Epithelial cell of esophagus (primary cell): ENCODE data around the gene HOXD1.

Experiments
- DNase-seq: peaks from one replicate; pipeline ENCODE4 v3.0.0; 2010; ENCODE audit warnings: low read depth
- H3K4me3 ChIP-seq: 2 replicates; pipeline ENCODE4 v1.5.1; 2011; ENCODE audit warnings: mild to moderate bottlenecking, low read length, control low read depth
- CTCF ChIP-seq: IDR thresholded peaks from 2 replicates; pipeline ENCODE4 v1.5.1; 2011; ENCODE audit warnings: low read depth, mild to moderate bottlenecking, low read length, control low read depth, inconsistent platforms; ENCODE audit not compliant: insufficient read depth; ENCODE audit errors: missing control alignments

Gene HOXD1

DNA sequence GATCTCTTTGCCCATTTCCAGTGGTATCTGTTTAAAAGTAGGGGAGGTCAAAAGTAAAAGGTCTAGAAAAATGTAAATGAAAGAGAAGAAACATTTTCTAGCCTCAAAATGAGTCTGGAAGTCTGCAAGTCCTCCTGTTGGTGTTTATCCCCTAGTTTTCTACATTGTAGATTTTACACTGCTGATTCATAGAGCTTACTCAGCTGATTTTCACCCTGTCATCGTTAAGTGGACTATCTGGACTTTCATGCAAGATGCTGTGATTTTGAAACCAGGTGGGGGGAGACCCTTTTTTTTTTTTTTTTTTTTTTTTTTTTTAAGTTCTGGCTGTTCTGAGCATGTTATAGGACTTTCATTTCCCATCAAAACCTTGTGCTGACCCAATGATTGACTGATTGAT is 21.1 kb upstream of the HOXD1 start:
- TF ChIP-seq CTCF, result no peak

DNA sequence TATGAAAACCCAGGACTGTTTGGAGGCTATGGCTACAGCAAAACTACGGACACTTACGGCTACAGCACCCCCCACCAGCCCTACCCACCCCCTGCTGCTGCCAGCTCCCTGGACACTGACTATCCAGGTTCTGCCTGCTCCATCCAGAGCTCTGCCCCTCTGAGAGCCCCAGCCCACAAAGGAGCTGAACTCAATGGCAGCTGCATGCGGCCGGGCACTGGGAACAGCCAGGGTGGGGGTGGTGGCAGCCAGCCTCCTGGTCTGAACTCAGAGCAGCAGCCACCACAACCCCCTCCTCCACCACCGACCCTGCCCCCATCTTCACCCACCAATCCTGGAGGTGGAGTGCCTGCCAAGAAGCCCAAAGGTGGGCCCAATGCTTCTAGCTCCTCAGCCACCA is 19.3 kb upstream of the HOXD1 start:
- TF ChIP-seq CTCF, result no peak
- DNase-seq, result no peak
- H3K4me3 ChIP-seq, result no peak overlapping the region

More for the DNA sequence above, 21.1 kb upstream of the HOXD1 start:
- H3K4me3 ChIP-seq, result no peak overlapping the region
- no peak for DNase-seq

DNA sequence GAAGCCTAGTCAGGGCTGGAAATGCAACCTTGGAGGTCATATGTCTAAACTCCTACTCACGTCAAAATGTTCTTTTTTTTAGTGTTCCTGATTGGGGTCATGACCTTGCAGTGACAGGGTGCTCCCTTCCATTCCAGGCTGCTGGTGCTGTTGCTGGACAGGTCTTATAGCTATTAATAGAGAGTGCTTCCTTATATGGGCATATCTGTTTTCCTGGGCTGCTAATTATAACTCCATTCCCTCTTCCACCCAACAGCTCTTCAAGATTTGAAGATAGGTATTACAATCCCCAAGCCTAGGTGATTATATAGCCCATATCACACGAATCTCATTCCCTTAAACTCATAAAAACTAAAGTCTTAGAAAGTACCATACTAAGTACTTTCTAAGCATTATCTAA is 18.8 kb upstream of the HOXD1 start:
- H3K4me3 ChIP-seq, result no peak overlapping the region
- DNase-seq, result no peak
- TF ChIP-seq CTCF, result no peak

DNA sequence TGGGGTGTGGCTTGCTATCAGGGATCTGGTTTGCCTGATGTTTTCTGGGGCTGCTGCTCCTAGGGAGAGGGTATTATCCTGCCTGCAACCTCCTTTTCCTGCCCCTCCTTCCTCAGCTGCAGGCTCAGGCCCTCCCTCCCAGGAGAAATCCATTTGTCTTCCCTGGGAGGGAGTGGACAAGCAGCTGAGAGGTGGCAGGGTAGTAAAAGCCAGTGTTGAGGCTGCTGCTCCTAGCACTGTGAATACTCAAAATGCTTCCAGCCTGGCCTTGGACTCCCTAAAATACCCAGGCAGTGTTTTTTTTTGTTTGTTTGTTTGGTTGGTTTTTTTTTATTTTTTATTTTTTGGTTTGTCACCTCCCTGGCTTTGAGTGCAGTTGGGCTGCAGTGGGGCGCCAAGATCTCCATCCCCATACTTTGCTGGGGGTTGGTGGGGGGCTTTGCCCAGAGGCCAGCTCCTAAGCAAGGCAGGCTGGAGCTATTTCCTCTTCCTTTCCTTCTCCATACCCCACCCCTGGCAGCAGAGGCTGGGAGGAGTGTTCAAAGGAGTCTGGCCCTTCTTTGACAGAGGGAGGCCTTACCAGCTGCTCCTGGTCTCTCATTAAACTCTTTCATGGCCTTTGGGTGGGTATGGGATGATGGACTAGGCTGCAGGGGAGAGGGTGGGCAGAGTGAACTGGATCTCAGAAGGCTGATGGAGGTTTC is 17.7 kb upstream of the HOXD1 start:
- no peak overlapping the region for H3K4me3 ChIP-seq
- DNase-seq, result no peak
- no peak for TF ChIP-seq CTCF

DNA sequence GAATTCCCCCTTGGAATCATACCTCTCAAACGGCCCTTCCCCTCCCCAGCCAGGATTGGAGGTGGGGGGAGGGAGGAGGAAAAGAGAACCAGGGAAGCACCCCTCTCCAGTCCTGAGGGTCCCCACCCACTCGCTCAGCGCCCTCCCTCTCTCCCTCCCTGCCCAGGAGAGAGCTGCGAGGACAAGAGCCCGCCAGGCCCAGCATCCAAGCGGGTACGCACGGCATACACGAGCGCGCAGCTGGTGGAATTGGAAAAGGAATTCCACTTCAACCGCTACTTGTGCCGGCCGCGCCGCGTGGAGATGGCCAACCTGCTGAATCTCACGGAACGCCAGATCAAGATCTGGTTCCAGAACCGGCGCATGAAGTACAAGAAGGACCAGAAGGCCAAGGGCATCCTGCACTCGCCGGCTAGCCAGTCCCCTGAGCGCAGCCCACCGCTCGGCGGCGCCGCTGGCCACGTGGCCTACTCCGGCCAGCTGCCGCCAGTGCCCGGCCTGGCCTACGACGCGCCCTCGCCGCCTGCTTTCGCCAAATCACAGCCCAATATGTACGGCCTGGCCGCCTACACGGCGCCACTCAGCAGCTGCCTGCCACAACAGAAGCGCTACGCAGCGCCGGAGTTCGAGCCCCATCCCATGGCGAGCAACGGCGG is 17.0 kb upstream of the HOXD1 start:
- no peak for TF ChIP-seq CTCF
- H3K4me3 ChIP-seq, result no peak overlapping the region
- no peak for DNase-seq

DNA sequence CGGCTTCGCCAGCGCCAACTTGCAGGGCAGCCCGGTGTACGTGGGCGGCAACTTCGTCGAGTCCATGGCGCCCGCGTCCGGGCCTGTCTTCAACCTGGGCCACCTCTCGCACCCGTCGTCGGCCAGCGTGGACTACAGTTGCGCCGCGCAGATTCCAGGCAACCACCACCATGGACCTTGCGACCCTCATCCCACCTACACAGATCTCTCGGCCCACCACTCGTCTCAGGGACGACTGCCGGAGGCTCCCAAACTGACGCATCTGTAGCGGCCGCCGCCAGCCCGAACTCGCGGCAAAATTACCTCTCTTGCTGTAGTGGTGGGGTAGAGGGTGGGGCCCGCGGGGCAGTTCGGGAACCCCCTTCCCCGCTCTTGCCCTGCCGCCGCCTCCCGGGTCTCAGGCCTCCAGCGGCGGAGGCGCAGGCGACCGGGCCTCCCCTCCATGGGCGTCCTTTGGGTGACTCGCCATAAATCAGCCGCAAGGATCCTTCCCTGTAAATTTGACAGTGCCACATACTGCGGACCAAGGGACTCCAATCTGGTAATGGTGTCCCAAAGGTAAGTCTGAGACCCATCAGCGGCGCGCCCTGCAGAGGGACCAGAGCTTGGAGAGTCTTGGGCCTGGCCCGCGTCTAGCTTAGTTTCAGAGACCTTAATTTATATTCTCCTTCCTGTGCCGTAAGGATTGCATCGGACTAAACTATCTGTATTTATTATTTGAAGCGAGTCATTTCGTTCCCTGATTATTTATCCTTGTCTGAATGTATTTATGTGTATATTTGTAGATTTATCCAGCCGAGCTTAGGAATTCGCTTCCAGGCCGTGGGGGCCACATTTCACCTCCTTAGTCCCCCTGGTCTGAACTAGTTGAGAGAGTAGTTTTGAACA is 16.2 kb upstream of the HOXD1 start:
- DNase-seq, result no peak
- no peak overlapping the region for H3K4me3 ChIP-seq

More for the DNA sequence above, 16.2 kb upstream of the HOXD1 start:
- no peak for TF ChIP-seq CTCF
